GM23338 (cell line): ENCODE measurements around the gene TMEM14A. TPM values are rescaled to one million over a fixed set of nuclear protein-coding genes. Genes with fewer than 3 reads are reported as not detected.

Experiments used
- ATAC-seq: fragments of 200-7000 bp; cut with Tn5 transposase; 3 replicates; pipeline ENCODE4 v1.9.1; 2020
- DNase-seq: peaks from one replicate; pipeline ENCODE4 v3.0.0-alpha.2; 2015; ENCODE audit warnings: low spot score
- H2AFZ ChIP-seq: fragments of 200-600 bp; sonication (generic); 2 replicates; pipeline ENCODE4 v1.8.0; 2016; ENCODE audit warnings: antibody characterized with exemption, mild to moderate bottlenecking, moderate library complexity
- H3F3A ChIP-seq: fragments of 200-600 bp; sonication (generic); replicated peaks from 2 replicates; pipeline ENCODE4 v1.8.0; 2017; ENCODE audit warnings: antibody characterized with exemption, mixed run types, low read depth
- H3K27ac ChIP-seq: fragments of 200-600 bp; sonication (generic); 2 replicates; pipeline ENCODE4 v1.6.1; 2016; ENCODE audit warnings: low read depth
- H3K27me3 ChIP-seq: fragments of 200-600 bp; sonication (generic); 2 replicates; pipeline ENCODE4 v1.8.0; 2016; ENCODE audit warnings: mild to moderate bottlenecking, mixed run types, moderate library complexity; ENCODE audit not compliant: insufficient read depth
- H3K36me3 ChIP-seq: fragments of 200-600 bp; sonication (generic); 2 replicates; pipeline ENCODE4 v1.8.0; 2016; ENCODE audit warnings: mild to moderate bottlenecking; ENCODE audit not compliant: insufficient read depth
- H3K4me1 ChIP-seq: fragments of 200-600 bp; sonication (generic); 2 replicates; pipeline ENCODE4 v1.8.0; 2016; ENCODE audit warnings: mild to moderate bottlenecking, moderate library complexity; ENCODE audit not compliant: insufficient read depth
- H3K4me2 ChIP-seq: fragments of 200-600 bp; sonication (generic); 2 replicates; pipeline ENCODE4 v1.7.1; 2017; ENCODE audit warnings: mixed run types
- H3K4me3 ChIP-seq: fragments of 200-600 bp; sonication (generic); 2 replicates; pipeline ENCODE4 v1.6.1; 2016; ENCODE audit warnings: mixed run types
- H3K79me2 ChIP-seq: fragments of 200-600 bp; sonication (generic); replicated peaks from 2 replicates; pipeline ENCODE4 v1.8.0; 2017; ENCODE audit warnings: mild to moderate bottlenecking; ENCODE audit not compliant: insufficient read depth
- H3K9me2 ChIP-seq: fragments of 200-600 bp; sonication (generic); 2 replicates; pipeline ENCODE4 v1.8.0; 2017; ENCODE audit not compliant: insufficient read depth
- H4K20me1 ChIP-seq: fragments of 200-600 bp; sonication (generic); replicated peaks from 2 replicates; pipeline ENCODE4 v1.8.0; 2017; ENCODE audit warnings: mild to moderate bottlenecking; ENCODE audit not compliant: insufficient read depth
- H3K27ac Mint-ChIP-seq: 2 replicates; pipeline ENCODE4 v1.8.0; 2020; ENCODE audit warnings: inconsistent platforms, mild to moderate bottlenecking, moderate library complexity, mixed read lengths
- H3K27me3 Mint-ChIP-seq: 3 replicates; pipeline ENCODE4 v1.8.0; 2022; ENCODE audit warnings: low read depth, mild to moderate bottlenecking, moderate library complexity, mixed read lengths, inconsistent platforms; ENCODE audit not compliant: insufficient read depth, poor library complexity
- H3K36me3 Mint-ChIP-seq: 3 replicates; pipeline ENCODE4 v1.8.0; 2021; ENCODE audit warnings: low read depth, mild to moderate bottlenecking, inconsistent platforms, moderate library complexity, mixed read lengths
- H3K4me1 Mint-ChIP-seq: 3 replicates; pipeline ENCODE4 v1.8.0; 2020; ENCODE audit warnings: mild to moderate bottlenecking, inconsistent platforms, mixed read lengths
- H3K4me3 Mint-ChIP-seq: 3 replicates; pipeline ENCODE4 v1.8.0; 2021; ENCODE audit warnings: moderate library complexity, mild to moderate bottlenecking, inconsistent platforms, mixed read lengths
- H3K9me3 Mint-ChIP-seq: 3 replicates; pipeline ENCODE4 v1.8.0; 2020; ENCODE audit warnings: moderate library complexity, mild to moderate bottlenecking, inconsistent platforms, mixed read lengths
- CREB1 ChIP-seq: fragments of 250-450 bp; sonication (Bioruptor Pico); IDR thresholded peaks from 2 replicates; pipeline ENCODE4 v1.5.0; 2020; ENCODE audit warnings: low read depth, mild to moderate bottlenecking, moderate library complexity
- EZH2 ChIP-seq: fragments of 200-600 bp; sonication (generic); IDR thresholded peaks from one replicate; pipeline ENCODE4 v1.8.0; 2017; ENCODE audit warnings: antibody characterized with exemption, mild to moderate bottlenecking, low read depth; ENCODE audit not compliant: unreplicated experiment
- EZH2phosphoT487 ChIP-seq: fragments of 200-600 bp; sonication (generic); IDR thresholded peaks from one replicate; pipeline ENCODE4 v1.8.1; 2018; ENCODE audit warnings: antibody characterized with exemption; ENCODE audit not compliant: unreplicated experiment
- JUNB ChIP-seq: IDR thresholded peaks from one replicate; pipeline ENCODE4 v1.6.1; 2016; ENCODE audit warnings: antibody characterized with exemption; ENCODE audit not compliant: unreplicated experiment
- NANOG ChIP-seq: IDR thresholded peaks from 2 replicates; pipeline ENCODE4 v1.6.1; 2016; ENCODE audit warnings: antibody characterized with exemption, borderline replicate concordance
- POLR2AphosphoS5 ChIP-seq: IDR thresholded peaks from 2 replicates; pipeline ENCODE4 v1.6.1; 2016; ENCODE audit warnings: antibody characterized with exemption, low read depth
- STAT1 ChIP-seq: IDR thresholded peaks from one replicate; pipeline ENCODE4 v1.6.1; 2016; ENCODE audit warnings: antibody characterized with exemption; ENCODE audit not compliant: unreplicated experiment
- ZNF331 ChIP-seq: fragments of 250-450 bp; sonication (Bioruptor Pico); IDR thresholded peaks from 2 replicates; pipeline ENCODE4 v1.5.0; 2020; ENCODE audit warnings: low read depth, mild to moderate bottlenecking, moderate library complexity
- polyA plus RNA-seq: library from polyadenylated mRNA; unstranded; fragments of >200 nt; fragmentation: Nextera tagmentation; extraction: Ambion mirVana; gene quantifications from 2 replicates; pipeline ENCODE4 v1.2.1, GENCODE V29; 2016
- total RNA-seq: library from RNA; depleted of rRNA; stranded (reverse); fragments of >200 nt; shearing (Covaris generic); gene quantifications from 2 replicates; pipeline ENCODE4 v1.2.3, GENCODE V29; 2014
- TF ChIP-seq, protein P1 (sequence below), 2 experiments: fragments of 200-600 bp in 1 of 2; sonication (generic) in 1 of 2; conservative IDR thresholded peaks; 2 replicates each; pipeline versions ENCODE4 v1.5.1 to v1.6.1; 2016 to 2017; ENCODE audit warnings: antibody characterized with exemption in 2 of 2, low read depth in 2 of 2, mild to moderate bottlenecking in 2 of 2, moderate library complexity in 1 of 2
- TF ChIP-seq, protein P2 (sequence below): IDR thresholded peaks from one replicate; pipeline ENCODE4 v1.6.1; 2018; ENCODE audit warnings: antibody characterized with exemption; ENCODE audit not compliant: unreplicated experiment
- TF ChIP-seq, protein P3 (sequence below): fragments of 250-450 bp; sonication (Bioruptor Pico); IDR thresholded peaks from 2 replicates; pipeline ENCODE4 v1.5.0; 2020; ENCODE audit warnings: mild to moderate bottlenecking, moderate library complexity
- TF ChIP-seq, protein P4 (sequence below): IDR thresholded peaks from 2 replicates; pipeline ENCODE4 v1.6.1; 2016; ENCODE audit warnings: antibody characterized with exemption

TMEM14A gene
- total and polyA plus RNA-seq, 2 experiments from 2014 or later = 13.9 to 36.0 TPM

DNA sequence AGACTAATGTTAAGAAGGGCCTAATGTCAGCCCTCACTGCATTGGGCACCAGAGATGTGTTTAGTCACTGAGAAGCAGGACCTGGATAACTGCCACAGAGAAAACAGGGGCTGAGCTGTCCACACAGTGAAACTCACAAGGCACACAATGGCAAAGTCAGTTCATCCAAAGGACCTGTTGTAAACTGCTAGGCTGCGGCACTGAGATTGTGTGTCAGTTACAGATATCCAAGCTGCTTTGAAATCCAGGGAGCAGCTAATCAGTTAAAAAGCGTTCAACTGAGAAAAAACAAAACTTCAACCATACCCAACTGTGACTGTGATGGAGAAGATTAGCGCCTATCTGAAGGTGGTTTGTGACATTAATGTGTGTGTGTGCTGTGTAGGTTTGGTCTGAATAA lies 27.8 kb upstream of the TMEM14A start:
- peaks cover 3% of the 10 kb centered on the region; the same call in 2 of the 3 replicates for H3K4me1 Mint-ChIP-seq
- peaks cover 5% of the 10 kb centered on the region; the same call in 2 of the 3 replicates for H3K9me3 Mint-ChIP-seq
- DNase-seq (no peak), ATAC-seq (no peak)
- no peak overlapping the region for H3K27ac Mint-ChIP-seq
- Histone ChIP-seq H4K20me1 (no peaks in the 10 kb centered on the region), H3K4me2 (no peak overlapping the region), H3K27ac (no peak overlapping the region), H3K9me2 (no peaks in the 10 kb centered on the region), H2AFZ (no peak overlapping the region; the same call in 1 of the 2 replicates), H3F3A (no peaks in the 10 kb centered on the region), H3K36me3 (no peaks in the 10 kb centered on the region; the same call in 1 of the 2 replicates), H3K79me2 (no peaks in the 10 kb centered on the region), H3K4me1 (0 out of 2 replicates have a peak, but pooled peaks cover under 1% of the 10 kb centered on the region), H3K27me3 (no peaks in the 10 kb centered on the region), H3K4me3 (no peak overlapping the region)
- H3K4me3 Mint-ChIP-seq = no peak overlapping the region
- TF ChIP-seq, protein P1, sequence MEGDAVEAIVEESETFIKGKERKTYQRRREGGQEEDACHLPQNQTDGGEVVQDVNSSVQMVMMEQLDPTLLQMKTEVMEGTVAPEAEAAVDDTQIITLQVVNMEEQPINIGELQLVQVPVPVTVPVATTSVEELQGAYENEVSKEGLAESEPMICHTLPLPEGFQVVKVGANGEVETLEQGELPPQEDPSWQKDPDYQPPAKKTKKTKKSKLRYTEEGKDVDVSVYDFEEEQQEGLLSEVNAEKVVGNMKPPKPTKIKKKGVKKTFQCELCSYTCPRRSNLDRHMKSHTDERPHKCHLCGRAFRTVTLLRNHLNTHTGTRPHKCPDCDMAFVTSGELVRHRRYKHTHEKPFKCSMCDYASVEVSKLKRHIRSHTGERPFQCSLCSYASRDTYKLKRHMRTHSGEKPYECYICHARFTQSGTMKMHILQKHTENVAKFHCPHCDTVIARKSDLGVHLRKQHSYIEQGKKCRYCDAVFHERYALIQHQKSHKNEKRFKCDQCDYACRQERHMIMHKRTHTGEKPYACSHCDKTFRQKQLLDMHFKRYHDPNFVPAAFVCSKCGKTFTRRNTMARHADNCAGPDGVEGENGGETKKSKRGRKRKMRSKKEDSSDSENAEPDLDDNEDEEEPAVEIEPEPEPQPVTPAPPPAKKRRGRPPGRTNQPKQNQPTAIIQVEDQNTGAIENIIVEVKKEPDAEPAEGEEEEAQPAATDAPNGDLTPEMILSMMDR (conservative IDR thresholded peaks at IDR 0.05; ENCODE audit: low read depth in 2 of 2) = no peak
- no peak for TF ChIP-seq STAT1
- TF ChIP-seq JUNB = no peak
- no peak for TF ChIP-seq EZH2
- TF ChIP-seq, protein P2, sequence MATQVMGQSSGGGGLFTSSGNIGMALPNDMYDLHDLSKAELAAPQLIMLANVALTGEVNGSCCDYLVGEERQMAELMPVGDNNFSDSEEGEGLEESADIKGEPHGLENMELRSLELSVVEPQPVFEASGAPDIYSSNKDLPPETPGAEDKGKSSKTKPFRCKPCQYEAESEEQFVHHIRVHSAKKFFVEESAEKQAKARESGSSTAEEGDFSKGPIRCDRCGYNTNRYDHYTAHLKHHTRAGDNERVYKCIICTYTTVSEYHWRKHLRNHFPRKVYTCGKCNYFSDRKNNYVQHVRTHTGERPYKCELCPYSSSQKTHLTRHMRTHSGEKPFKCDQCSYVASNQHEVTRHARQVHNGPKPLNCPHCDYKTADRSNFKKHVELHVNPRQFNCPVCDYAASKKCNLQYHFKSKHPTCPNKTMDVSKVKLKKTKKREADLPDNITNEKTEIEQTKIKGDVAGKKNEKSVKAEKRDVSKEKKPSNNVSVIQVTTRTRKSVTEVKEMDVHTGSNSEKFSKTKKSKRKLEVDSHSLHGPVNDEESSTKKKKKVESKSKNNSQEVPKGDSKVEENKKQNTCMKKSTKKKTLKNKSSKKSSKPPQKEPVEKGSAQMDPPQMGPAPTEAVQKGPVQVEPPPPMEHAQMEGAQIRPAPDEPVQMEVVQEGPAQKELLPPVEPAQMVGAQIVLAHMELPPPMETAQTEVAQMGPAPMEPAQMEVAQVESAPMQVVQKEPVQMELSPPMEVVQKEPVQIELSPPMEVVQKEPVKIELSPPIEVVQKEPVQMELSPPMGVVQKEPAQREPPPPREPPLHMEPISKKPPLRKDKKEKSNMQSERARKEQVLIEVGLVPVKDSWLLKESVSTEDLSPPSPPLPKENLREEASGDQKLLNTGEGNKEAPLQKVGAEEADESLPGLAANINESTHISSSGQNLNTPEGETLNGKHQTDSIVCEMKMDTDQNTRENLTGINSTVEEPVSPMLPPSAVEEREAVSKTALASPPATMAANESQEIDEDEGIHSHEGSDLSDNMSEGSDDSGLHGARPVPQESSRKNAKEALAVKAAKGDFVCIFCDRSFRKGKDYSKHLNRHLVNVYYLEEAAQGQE = no peak
- TF ChIP-seq CREB1 (CRISPR knock-in tag) = no peak
- TF ChIP-seq, protein P3, sequence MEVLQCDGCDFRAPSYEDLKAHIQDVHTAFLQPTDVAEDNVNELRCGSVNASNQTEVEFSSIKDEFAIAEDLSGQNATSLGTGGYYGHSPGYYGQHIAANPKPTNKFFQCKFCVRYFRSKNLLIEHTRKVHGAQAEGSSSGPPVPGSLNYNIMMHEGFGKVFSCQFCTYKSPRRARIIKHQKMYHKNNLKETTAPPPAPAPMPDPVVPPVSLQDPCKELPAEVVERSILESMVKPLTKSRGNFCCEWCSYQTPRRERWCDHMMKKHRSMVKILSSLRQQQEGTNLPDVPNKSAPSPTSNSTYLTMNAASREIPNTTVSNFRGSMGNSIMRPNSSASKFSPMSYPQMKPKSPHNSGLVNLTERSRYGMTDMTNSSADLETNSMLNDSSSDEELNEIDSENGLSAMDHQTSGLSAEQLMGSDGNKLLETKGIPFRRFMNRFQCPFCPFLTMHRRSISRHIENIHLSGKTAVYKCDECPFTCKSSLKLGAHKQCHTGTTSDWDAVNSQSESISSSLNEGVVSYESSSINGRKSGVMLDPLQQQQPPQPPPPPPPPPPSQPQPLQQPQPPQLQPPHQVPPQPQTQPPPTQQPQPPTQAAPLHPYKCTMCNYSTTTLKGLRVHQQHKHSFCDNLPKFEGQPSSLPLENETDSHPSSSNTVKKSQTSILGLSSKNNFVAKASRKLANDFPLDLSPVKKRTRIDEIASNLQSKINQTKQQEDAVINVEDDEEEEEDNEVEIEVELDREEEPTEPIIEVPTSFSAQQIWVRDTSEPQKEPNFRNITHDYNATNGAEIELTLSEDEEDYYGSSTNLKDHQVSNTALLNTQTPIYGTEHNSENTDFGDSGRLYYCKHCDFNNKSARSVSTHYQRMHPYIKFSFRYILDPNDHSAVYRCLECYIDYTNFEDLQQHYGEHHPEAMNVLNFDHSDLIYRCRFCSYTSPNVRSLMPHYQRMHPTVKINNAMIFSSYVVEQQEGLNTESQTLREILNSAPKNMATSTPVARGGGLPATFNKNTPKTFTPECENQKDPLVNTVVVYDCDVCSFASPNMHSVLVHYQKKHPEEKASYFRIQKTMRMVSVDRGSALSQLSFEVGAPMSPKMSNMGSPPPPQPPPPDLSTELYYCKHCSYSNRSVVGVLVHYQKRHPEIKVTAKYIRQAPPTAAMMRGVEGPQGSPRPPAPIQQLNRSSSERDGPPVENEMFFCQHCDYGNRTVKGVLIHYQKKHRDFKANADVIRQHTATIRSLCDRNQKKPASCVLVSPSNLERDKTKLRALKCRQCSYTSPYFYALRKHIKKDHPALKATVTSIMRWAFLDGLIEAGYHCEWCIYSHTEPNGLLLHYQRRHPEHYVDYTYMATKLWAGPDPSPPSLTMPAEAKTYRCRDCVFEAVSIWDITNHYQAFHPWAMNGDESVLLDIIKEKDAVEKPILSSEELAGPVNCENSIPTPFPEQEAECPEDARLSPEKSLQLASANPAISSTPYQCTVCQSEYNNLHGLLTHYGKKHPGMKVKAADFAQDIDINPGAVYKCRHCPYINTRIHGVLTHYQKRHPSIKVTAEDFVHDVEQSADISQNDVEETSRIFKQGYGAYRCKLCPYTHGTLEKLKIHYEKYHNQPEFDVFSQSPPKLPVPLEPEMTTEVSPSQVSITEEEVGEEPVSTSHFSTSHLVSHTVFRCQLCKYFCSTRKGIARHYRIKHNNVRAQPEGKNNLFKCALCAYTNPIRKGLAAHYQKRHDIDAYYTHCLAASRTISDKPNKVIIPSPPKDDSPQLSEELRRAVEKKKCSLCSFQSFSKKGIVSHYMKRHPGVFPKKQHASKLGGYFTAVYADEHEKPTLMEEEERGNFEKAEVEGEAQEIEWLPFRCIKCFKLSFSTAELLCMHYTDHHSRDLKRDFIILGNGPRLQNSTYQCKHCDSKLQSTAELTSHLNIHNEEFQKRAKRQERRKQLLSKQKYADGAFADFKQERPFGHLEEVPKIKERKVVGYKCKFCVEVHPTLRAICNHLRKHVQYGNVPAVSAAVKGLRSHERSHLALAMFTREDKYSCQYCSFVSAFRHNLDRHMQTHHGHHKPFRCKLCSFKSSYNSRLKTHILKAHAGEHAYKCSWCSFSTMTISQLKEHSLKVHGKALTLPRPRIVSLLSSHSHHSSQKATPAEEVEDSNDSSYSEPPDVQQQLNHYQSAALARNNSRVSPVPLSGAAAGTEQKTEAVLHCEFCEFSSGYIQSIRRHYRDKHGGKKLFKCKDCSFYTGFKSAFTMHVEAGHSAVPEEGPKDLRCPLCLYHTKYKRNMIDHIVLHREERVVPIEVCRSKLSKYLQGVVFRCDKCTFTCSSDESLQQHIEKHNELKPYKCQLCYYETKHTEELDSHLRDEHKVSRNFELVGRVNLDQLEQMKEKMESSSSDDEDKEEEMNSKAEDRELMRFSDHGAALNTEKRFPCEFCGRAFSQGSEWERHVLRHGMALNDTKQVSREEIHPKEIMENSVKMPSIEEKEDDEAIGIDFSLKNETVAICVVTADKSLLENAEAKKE (CRISPR knock-in tag) = no peak
- TF ChIP-seq, protein P4, sequence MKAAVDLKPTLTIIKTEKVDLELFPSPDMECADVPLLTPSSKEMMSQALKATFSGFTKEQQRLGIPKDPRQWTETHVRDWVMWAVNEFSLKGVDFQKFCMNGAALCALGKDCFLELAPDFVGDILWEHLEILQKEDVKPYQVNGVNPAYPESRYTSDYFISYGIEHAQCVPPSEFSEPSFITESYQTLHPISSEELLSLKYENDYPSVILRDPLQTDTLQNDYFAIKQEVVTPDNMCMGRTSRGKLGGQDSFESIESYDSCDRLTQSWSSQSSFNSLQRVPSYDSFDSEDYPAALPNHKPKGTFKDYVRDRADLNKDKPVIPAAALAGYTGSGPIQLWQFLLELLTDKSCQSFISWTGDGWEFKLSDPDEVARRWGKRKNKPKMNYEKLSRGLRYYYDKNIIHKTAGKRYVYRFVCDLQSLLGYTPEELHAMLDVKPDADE = no peak
- TF ChIP-seq NANOG = no peak
- TF ChIP-seq POLR2AphosphoS5 = no peak
- no peak for TF ChIP-seq EZH2phosphoT487
- no peak for TF ChIP-seq ZNF331 (CRISPR knock-in tag)
- H3K27me3 Mint-ChIP-seq = peaks cover 4% of the 10 kb centered on the region
- H3K36me3 Mint-ChIP-seq = no peaks in the 10 kb centered on the region
